Activated T-cell treated with anti-CD3 and anti-CD28 coated beads for 24 hours (primary cell): ENCODE data around the gene PCLO.

Experiments
- DNase-seq: peaks from one replicate; pipeline ENCODE4 v3.0.0-alpha.2; 2020; ENCODE audit warnings: low read depth

PCLO gene

DNA sequence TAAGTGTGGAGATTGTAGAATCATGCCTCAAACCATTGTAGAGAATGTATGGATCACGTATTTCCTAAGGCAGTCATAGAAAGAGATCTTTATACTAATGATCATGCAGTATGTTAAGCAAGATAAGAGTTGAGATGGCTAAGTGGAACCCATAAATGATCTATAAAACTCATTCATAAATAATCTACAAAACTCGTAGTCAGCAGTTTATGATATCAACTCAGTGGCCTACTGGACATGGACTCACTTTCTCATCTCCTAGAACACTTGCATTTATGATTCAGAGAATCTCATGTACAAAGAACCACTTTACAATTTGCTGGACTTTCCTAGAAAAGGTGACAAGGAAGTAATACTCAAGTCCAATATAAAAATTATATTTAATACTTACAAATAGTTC, 339.6 kb downstream of the PCLO start:
- no peak for DNase-seq

DNA sequence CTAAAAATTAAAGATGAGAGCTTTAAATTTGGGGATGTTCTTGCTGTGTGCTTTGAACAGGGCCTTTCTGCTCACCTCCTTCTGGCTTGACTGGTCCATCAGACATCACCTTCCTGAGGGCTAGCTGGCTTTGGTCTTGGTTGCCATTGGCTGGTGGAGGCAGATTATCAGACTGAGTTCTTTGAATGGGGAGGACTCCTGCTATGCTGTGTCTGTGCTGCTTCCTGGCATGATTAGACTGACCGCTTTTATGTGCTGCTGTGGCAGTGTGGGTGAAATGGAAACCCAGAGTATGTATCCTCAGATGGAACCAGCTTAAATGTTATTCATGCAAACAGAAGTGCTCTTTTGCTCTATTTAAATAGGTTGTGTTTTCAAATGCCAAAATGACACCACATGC, 341.6 kb downstream of the PCLO start:
- no peak for DNase-seq

DNA sequence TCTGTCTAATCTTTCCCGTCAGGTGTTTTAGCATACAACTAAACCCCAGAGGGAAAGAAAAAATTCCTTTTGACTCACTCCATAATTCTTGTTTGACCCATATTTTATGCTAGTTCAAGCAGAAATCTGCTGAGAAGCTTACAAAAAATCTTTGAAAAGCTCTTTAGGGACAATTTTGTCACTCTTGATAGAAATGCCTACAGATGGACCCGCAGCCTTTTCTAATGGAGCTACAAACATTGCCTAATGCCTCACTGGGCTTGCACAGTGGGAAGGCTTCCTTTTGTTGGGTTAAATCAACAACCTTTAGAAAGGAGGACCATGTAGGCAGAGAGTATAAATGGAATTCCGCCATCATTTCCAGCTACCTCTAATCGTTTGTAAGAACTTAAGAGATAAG, 344.5 kb downstream of the PCLO start:
- no peak for DNase-seq

DNA sequence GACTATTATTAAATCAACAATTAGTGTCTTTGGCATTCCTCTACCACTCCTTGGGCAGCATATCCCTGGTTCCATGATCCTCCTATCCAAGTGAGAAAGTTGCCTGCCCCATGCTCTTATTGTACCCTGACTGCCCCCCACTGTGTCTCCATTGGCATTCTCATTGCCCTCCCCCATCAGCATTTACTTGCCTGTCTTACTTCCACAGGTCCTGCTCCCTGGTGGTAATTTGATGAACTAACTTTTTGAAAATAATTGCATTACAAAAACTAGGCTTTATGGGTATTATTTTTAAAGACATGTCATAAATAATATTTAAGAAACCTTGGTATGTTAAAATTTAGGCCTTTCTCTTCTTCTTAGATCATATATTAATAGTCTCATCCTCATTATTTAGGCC, 346.4 kb downstream of the PCLO start:
- no peak for DNase-seq

DNA sequence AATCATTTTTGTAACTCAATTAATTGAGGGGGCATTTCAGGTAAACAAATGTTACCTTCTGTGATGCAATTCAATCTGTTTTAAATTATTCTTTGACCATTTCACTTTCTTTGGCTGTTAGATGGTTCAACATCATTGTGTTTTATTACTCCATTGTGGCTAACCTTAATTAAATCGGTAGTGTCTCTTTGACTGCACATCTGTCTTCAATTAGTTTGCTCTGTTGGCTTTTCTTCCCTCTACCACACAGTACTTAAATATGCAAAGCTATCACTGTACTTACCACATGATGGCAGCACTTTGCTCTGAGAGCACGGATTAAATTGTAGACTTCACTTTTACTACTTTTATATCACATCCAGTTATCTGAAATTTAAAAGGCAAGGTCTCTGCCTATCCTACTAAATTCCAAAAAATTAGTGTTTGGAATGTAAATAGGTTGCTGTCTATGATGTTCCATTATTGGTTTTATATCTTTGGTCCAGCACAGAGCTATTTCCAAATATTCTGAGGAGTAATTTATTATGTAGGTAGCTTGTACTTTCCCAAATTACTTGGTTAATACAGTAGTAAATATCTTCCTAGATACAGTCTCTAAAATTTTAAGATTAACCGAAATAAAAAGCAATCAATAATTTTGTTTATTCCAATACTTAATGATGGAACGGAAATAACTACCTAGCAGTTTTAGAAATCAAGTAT, 352.0 kb downstream of the PCLO start:
- DNase-seq: no peak

DNA sequence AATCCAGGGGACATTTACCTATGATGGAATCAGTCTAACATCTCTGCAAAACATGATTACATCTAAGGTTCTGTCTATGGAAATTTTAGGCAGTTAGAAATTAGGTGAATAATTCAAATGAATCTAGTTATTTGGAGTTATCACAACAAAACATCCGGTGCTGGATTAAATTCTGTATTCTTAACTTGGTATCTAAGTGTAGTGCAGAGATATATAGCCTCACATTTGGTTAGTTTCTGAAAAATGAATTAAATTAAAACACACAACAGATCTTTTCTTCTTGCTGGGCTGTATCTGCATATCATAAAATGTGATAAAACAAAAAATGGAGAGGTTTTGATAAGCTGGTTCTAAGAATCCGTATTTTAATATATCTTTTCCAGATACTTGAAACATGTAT, 354.1 kb downstream of the PCLO start:
- DNase-seq: no peak

DNA sequence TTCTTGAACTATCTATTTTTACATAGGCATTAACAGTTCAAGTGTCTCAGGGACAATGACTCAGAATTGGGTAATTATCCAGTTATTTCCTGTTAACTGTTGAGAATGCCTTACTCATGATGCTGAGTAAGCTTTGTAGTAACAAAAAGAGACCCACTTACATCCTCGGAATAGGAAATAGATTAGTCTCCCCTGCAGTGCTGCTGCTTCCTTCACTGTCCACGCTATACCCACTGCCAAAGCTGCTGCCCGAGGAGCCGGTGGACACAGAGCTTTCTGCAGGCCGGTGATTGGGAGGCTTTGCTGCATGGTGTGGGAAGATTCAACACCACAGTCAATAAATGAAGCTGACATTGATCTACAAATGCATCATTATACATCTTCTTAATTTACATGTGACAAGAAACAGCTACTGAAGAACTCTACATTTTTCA, 357.1 kb downstream of the PCLO start:
- DNase-seq: no peak

DNA sequence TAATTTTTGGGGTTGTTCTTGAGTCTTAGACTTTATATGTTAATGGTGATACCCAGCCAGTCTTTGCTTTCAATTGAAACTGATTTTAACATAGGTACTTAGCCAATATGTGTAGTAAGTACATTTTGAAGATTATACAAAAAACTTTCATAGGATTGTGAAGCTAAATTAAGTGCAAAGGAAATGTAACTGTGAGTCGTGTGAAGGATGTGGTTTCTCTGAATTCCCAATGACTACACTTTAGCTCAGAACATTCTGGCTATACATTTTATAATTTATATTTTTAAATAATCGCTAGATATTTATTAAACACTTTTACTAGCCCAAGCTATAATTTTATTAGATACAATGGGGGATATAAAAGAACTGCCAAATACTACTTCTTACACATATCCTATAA, 359.3 kb downstream of the PCLO start:
- no peak for DNase-seq

DNA sequence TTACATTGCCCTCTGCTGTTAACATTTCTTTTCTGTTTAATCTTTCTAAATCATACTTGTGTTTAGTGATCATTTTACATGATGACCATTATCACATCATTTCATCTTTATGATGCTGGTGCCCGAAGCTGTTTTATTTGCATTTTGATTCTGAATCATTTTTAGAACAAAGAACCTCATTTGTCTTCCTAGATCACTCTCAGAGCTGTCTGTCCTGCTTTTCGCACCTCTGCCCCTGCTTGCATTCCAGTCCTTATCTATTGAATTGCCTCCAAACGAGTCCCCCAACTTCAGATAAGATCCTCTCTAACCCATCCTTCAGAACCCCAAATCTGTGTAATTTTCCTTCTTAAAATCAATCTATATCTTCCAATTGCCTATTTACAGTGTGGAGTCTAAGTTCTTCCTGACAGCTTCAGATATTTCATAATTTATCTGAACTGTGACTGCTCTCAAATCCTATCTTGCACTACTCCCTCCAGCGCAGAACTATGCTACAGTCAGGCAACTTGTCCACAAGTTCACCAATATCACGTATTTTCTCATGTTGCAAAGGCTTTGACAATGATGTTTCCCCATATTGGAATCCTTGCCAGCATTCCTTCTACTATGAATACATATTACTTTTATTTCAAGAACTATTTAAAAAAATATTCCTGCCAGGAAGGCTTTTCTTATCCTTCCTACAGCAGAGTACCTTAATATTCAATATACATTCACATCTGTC, 372.6 kb downstream of the PCLO start:
- DNase-seq: no peak

DNA sequence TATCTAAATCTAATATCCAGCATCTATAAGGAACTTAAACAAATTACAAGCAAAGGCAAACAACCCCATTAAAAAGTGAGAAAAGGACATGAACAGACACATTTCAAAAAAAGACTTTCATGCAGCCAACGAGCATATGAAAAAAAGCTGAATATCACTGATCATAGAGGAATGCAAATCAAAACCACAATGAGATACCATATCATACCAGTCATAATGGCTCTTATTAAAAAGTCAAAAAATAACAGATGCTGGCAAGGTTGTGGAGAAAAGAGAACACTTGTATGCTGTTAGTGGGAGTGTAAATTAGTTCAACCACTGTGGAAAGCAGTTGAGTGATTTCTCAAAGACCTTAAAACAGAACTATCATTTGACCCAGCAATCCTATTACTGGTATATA, 384.7 kb downstream of the PCLO start:
- no peak for DNase-seq

DNA sequence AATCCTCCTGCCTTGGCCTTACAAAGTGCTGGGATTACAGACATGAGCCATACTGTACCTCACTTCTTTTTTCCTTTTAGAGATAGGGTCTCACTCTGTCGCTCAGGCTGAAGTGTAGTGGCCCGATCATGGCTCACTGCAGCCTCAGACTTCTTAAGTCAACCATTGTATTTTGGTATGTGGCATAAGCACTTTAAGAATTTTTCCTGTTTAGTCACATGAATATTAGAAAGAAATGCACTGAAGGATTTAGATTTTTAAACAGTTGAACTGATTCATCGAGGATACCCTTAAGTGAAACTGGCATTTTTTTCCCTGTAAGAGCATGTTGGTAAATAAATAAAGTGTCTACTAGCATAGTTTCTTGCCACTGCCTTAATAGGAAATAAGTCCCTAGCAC, 399.8 kb downstream of the PCLO start:
- DNase-seq: no peak

DNA sequence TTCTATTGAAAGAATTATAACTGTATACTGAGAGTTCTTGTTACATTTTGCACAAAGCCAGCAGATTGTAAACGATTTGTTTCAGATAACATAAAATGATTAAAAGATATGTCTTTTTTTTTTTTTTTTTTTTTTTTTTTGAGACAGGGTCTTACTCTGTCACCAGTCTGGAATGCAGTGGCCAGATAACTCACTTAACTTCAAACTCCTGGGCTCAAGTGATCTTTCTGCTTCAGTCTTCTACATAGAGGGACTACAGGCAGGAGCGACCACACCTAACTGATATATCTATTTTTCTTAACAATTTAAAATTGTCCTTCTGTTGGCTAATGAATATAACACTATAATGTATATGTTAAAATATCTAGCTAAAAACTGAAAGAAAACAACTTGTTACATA, 401.9 kb downstream of the PCLO start:
- DNase-seq: no peak

DNA sequence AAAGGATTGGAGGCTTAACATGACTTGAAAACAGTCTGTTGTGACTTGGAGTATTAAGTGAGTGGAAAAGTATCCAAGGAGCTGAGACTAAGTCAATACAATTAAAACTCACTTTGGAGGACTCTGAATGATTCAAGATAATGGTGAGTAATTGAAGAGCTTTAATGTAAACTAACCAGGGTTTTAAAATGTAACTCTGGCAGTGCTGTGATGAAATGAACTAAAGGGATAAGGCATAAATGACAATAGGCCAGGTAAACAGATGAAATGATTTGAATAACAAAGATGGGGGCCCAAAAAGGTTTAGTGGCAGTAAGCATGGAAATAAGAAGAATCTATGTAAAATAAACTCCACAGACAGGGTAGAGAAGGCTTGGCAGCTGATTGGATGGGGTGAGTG, 402.6 kb downstream of the PCLO start:
- no peak for DNase-seq

DNA sequence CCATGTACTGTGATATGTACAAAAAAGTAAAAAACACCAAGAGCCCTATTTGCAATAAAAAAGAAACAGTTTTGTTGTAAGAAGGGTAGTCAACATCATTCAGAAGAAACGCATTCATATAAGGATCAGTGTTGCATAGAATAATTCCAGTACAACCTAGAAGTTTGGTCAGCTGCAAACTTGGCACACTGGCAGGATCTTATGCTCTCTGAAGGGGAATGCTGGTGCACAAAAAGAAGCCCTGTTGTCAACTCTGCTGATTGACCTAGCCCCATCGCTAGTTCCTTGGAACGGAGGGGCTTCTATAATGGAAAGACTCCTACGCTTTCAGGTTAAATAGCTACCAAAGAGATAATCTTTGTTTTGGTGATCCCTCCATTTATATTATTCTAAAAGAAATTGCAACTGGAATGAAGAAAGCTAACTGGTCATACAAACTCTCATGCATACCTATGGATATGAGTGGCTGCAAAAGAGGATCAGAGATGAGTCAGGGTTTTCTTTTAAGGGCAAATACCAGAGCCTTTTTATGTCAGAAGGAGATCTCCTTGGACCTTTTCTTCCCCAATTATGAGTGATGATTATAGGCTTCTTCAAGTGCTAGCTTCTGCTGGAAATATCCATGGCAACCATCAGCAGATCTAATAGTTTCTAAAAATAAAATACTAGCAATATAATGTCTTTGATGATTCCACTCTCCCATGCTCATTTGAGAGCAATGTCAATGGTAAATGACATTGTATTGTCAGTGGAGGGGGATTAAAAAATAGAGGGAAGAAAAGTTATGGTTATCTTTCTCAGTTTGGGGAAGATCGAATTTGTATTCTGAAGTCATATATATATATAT, 406.8 kb downstream of the PCLO start:
- DNase-seq: no peak

DNA sequence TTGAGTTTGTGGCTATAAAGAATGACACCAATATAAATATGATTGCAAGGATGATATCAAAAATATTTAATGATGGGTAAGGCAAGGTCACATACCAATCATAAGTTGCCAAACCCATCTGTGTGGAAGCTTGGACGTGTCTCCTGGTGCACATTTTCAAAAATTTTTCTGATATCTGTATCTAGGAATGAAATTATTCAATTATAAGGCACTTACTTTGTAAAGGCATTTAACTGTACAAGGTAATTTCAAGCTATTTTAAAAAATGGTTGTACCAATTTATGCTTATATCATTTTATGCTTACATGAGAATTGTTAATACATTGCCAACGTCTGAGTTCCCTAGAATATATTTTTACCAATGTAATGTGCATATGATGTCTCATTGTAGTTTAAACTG, 412.7 kb downstream of the PCLO start:
- no peak for DNase-seq

DNA sequence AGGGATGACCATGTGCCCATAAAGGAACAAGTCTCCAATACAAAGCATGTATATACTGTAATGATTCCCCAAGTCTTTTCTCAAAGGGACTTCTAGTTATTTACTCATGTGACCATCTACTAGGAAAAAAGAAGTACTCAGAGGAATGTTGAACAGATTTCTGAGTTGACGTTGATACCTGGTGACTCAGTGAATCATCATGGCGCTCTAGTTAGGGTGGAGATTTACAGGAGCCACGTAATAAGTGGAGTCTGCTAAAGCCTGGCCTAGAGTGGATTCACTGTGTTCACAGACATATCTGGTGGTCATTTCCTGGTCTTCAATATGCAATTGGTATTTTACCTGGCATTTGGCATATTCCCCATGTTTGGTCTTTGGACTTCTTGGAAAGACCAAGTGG, 416.9 kb downstream of the PCLO start:
- DNase-seq: no peak

DNA sequence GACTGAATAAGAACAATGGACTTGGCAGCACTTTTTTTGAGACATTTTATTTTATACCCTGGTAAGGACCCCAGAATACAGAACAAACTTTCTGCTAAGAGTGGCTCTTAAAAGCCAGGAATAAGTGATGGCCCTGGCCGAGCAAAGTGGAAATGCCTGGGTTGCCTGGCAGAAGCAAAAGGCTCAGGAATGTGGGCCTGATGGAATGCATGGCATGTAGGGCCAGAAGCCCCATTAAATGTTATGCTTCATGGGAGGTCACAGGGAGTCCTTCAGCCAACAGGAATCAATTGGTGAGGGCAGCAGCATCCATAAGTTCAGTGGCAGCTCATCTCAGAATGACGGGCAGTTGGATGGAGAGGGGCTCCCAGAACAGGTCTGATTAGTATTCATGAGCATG, 417.6 kb downstream of the PCLO start:
- no peak for DNase-seq

DNA sequence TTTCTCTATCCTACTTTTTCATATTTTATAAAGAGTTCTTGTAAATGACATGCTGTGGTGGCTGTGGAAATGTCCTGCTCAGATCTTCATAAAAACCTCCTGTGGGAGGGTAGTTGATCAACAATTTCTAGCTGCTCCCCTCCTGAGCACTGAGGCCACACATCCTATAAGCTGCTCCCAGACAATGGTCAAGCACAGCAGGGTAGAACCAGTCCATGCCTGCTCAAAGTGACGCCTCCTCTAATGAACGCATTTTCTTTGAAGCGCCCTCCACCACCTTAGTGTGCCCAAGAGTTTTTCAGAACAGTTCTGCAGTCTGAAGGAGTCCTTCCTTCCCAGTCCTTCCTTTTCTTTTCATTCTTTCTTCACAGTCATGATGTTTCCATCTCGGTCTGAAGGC, 420.5 kb downstream of the PCLO start:
- DNase-seq: no peak

DNA sequence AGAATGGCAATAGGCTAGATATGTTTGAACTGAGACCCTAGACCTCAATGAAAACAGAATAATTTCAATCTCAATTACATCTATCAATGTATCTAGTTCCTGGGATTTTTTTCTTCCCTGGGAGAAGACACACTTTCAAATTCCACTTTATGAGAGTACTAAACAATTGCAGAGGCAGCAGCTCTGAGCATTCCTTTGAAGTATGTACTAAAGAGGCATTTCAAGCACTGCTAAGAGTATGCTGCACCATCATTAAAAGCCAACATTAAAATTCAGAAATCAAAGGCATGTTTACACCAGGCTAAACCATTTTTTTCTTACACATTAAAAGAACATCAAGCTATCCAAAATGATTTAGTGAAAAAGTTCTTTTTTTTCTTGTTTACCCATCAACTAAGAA, 421.2 kb downstream of the PCLO start:
- no peak for DNase-seq

DNA sequence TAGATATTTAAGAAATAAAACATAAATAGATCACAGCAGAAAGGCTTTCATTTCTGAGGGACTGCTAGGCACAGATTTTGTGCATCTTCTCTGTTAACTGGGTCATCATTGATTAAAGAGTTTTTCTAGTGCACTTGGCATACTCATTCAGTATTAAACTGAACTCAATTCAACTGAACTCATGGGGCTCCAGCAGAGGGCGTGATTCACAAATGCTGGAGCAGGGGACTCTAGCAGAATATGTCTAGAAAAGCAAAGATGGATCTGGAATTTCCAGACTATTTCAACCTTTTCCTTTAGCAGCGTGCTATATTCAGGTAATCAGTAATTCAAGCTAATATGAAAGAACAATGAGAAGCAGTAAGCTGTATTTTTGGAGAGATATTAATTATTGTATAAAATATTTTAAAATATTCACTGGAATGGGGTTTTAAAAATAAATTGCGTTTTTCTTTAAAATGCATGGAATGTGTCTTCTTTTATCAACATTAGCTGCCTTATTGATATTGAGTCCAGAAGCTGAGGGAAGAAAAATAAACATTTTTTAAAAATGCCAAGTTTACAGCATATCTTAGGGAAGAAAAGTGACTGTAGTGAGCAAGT, 422.3 kb downstream of the PCLO start:
- no peak for DNase-seq

DNA sequence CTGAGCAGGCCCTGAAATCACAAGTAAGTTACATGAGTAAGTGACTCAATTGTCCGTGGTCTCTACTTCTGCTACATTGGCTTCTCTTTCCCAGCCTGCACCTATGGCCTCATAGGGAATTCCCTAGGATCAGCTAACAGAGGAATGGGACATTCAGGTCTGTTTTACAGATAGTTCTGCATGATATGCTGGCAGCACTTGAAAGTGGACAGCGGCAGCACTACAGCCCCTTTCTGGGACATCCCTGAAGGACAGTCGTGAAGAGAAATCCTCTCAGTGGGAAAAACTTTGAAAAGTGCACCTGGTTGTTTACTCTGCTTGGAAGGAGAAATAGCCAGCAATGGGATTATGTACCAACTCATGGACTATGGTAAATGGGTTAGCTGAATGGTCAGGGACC, 426.1 kb downstream of the PCLO start:
- no peak for DNase-seq

DNA sequence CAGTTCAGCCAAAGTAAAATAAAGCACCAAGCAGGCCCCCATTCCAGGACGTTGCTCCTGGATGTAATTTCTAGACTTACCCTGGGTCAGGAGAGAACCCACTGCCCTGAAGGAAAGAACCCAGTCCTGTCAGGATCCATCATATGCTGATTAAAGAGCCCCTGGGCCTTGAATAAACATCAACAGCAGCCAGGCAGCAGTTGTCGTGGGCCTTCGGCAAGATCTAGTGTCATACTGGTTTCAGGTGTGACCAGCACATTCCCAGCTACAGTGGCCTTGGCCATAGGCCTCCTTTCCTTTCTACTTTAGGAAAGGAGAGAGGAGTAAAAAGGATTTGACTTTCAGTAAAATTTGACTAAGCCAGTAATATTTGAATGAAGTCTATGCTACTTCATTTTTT, 430.0 kb downstream of the PCLO start:
- no peak for DNase-seq
